ENCODE data around the gene PDE6A. TPM values are rescaled to one million over a fixed set of nuclear protein-coding genes. Genes with fewer than 3 reads are reported as not detected.

Gene PDE6A
- total RNA-seq, 2 experiments from 2014 or later: not detected

- H3K36me3 Mint-ChIP-seq (ENCODE audit: low read depth): no peaks in the 10 kb centered on the region
- Histone ChIP-seq H3K36me3 (ENCODE audit: insufficient read depth, low read length) (no peaks in the 10 kb centered on the region), H3K9me3 (ENCODE audit: control insufficient read depth in 1 of 2, insufficient read depth in 1 of 2, low read length in 2 of 2) (no peaks in the 10 kb centered on the region), H3K27ac (ENCODE audit: low read depth in 1 of 2, low read length in 2 of 2) (no peak overlapping the region), H3K27me3 (ENCODE audit: control insufficient read depth in 1 of 2, insufficient read depth in 2 of 2, low read length in 2 of 2) (peaks cover 0 to 7% of the 10 kb centered on the region in 2 experiments), H3K4me1 (ENCODE audit: insufficient read depth, low read length) (no peaks in the 10 kb centered on the region), H3K4me3 (ENCODE audit: low read length) (no peak overlapping the region)
- peaks cover 29% of the 10 kb centered on the region for H3K27me3 Mint-ChIP-seq
- H3K9me3 Mint-ChIP-seq: no peaks in the 10 kb centered on the region
- TF ChIP-seq, protein P1, sequence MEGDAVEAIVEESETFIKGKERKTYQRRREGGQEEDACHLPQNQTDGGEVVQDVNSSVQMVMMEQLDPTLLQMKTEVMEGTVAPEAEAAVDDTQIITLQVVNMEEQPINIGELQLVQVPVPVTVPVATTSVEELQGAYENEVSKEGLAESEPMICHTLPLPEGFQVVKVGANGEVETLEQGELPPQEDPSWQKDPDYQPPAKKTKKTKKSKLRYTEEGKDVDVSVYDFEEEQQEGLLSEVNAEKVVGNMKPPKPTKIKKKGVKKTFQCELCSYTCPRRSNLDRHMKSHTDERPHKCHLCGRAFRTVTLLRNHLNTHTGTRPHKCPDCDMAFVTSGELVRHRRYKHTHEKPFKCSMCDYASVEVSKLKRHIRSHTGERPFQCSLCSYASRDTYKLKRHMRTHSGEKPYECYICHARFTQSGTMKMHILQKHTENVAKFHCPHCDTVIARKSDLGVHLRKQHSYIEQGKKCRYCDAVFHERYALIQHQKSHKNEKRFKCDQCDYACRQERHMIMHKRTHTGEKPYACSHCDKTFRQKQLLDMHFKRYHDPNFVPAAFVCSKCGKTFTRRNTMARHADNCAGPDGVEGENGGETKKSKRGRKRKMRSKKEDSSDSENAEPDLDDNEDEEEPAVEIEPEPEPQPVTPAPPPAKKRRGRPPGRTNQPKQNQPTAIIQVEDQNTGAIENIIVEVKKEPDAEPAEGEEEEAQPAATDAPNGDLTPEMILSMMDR (IDR thresholded peaks at IDR 0.05): no peak
- no peak overlapping the region for H3K4me3 Mint-ChIP-seq
- H3K27ac Mint-ChIP-seq: no peak overlapping the region
- CTCF ChIA-PET: interaction anchor here (0.8 to 1.8 kb wide), 2 partner anchors 8 to 23 kb away, joined by 4 read pairs; no protein-coding TSS in a partner anchor
- intact Hi-C loops (cut with DNase I, micrococcal nuclease): no loop called here
- no peak for DNase-seq
- POLR2A ChIA-PET: no interaction called here
- no peaks in the 10 kb centered on the region for H3K4me1 Mint-ChIP-seq (ENCODE audit: low read depth)
- ATAC-seq (ENCODE audit: poor library complexity): no peak
Observed at GRCh38 chr5:149936044-149936699, 8.4 kb downstream of the PDE6A start.

DNA sequence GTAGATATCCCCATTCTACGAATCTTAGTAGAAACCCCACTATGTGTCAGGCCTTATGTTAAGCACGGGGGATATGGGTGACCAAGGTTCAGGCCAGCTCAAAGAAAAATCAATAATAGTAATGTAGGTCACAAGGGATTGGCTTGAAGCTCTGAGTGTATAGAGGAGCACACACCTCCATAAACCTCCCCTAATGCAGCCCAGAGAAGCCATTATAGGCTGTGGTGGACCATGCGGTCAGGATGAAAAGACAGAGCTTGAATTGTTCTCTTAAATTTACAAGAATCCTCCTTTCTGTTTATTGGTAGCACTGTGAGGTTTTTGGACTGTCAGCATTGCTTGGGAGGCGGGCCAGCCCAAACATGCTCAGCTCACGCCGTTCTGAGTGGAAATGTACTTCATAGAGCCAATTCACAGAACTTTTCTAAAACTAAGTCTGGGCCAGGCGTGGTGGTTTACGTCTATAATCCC lies 9.1 kb downstream of the PDE6A start:
- POLR2A ChIA-PET: no interaction called here
- H3K27me3 Mint-ChIP-seq: peaks cover 34% of the 10 kb centered on the region
- H3K4me3 Mint-ChIP-seq: no peak overlapping the region
- Histone ChIP-seq H3K27ac (ENCODE audit: low read depth in 1 of 2, low read length in 2 of 2) (no peak overlapping the region), H3K9me3 (ENCODE audit: control insufficient read depth in 1 of 2, insufficient read depth in 1 of 2, low read length in 2 of 2) (no peaks in the 10 kb centered on the region), H3K4me3 (ENCODE audit: low read length) (no peak overlapping the region), H3K36me3 (ENCODE audit: insufficient read depth, low read length) (no peaks in the 10 kb centered on the region), H3K27me3 (ENCODE audit: control insufficient read depth in 1 of 2, insufficient read depth in 2 of 2, low read length in 2 of 2) (peaks cover 0 to 7% of the 10 kb centered on the region in 2 experiments), H3K4me1 (ENCODE audit: insufficient read depth, low read length) (no peaks in the 10 kb centered on the region)
- no peaks in the 10 kb centered on the region for H3K4me1 Mint-ChIP-seq (ENCODE audit: low read depth)
- intact Hi-C loops (cut with DNase I, micrococcal nuclease): no loop called here
- DNase-seq (no peak), ATAC-seq (ENCODE audit: poor library complexity) (no peak)
- CTCF ChIA-PET: interaction anchor here (1.8 kb wide), 1 partner anchor 24 kb away, joined by 4 read pairs; no protein-coding TSS in a partner anchor
- no peak overlapping the region for H3K27ac Mint-ChIP-seq
- H3K9me3 Mint-ChIP-seq: no peaks in the 10 kb centered on the region
- H3K36me3 Mint-ChIP-seq (ENCODE audit: low read depth): no peaks in the 10 kb centered on the region
- TF ChIP-seq, protein P1 (IDR thresholded peaks at IDR 0.05): no peak

DNA sequence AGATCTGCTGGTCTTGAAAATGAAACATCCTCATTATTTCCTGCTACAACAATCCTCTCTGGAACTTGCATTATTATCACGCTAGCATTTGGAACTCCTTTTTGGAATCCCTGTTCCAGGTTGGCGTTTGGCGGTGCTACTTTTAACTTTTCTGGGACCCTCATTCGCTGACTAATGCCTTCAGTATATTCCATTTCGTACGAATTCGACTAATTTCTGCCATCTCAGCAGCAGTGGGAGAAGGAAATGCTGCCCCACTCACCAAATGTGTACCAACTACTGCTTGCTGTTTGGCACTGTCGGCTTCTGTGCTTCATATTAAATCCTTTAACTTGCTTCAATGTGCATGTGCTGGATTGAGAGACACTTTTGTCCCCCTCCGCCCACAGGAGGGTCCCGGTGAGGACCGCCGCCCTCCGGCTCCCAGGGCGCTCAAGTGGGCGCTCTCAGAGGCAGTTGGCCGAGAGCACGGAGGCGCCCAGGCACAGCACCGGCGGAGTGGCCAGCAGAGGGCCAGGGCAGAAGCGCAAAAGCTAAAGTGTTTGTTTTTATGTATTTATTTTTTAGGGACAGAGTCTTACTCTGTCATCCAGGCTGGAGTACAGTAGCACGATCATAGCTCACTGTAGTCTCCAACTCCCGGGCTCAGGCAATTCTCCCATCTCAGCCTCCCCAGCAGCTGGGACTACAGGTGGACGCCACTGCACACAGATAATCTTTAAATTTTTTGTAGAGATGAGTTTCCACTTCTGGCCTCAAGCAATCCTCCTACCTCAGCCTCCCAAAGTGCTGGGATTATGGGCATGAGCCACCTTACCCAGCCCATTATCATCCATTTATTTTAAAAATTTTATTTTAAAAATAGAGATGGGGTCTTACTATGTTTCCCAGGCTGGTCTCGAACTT lies 11.9 kb downstream of the PDE6A start:
- H3K27ac Mint-ChIP-seq: no peak overlapping the region
- DNase-seq: peak in 2 of 14 experiments; percentile 11 to 12
- no peaks in the 10 kb centered on the region for H3K9me3 Mint-ChIP-seq
- H3K36me3 Mint-ChIP-seq (ENCODE audit: low read depth): no peaks in the 10 kb centered on the region
- H3K4me1 Mint-ChIP-seq (ENCODE audit: low read depth): no peaks in the 10 kb centered on the region
- H3K4me3 Mint-ChIP-seq: no peak overlapping the region
- ATAC-seq (ENCODE audit: poor library complexity): no peak
- TF ChIP-seq, protein P1 (IDR thresholded peaks at IDR 0.05): no peak
- H3K27ac ChIP-seq (ENCODE audit: low read depth in 1 of 2, low read length in 2 of 2): no peak overlapping the region
- H3K9me3 ChIP-seq (ENCODE audit: control insufficient read depth in 1 of 2, insufficient read depth in 1 of 2, low read length in 2 of 2): no peaks in the 10 kb centered on the region
- peaks cover 0 to 7% of the 10 kb centered on the region in 2 experiments for H3K27me3 ChIP-seq (ENCODE audit: control insufficient read depth in 1 of 2, insufficient read depth in 2 of 2, low read length in 2 of 2)
- intact Hi-C loops (cut with DNase I, micrococcal nuclease): no loop called here
- no peak overlapping the region for H3K4me3 ChIP-seq (ENCODE audit: low read length)
- ChIA-PET CTCF (no interaction called here), POLR2A (no interaction called here)
- H3K27me3 Mint-ChIP-seq: peaks cover 43% of the 10 kb centered on the region
- no peaks in the 10 kb centered on the region for H3K4me1 ChIP-seq (ENCODE audit: insufficient read depth, low read length)
- H3K36me3 ChIP-seq (ENCODE audit: insufficient read depth, low read length): no peaks in the 10 kb centered on the region

Data from CD4-positive, alpha-beta T cell (primary cell).